GM23338 (cell line): ENCODE results near the gene FILIP1L. TPM values are rescaled to one million over a fixed set of nuclear protein-coding genes. Genes with fewer than 3 reads are reported as not detected.

ENCODE experiments used
- ATAC-seq: fragments of 200-7000 bp; cut with Tn5 transposase; 3 replicates; pipeline ENCODE4 v1.9.1; 2020
- DNase-seq: peaks from one replicate; pipeline ENCODE4 v3.0.0-alpha.2; 2015; ENCODE audit warnings: low spot score
- H2AFZ ChIP-seq: fragments of 200-600 bp; sonication (generic); 2 replicates; pipeline ENCODE4 v1.8.0; 2016; ENCODE audit warnings: antibody characterized with exemption, mild to moderate bottlenecking, moderate library complexity
- H3F3A ChIP-seq: fragments of 200-600 bp; sonication (generic); replicated peaks from 2 replicates; pipeline ENCODE4 v1.8.0; 2017; ENCODE audit warnings: antibody characterized with exemption, mixed run types, low read depth
- H3K27ac ChIP-seq: fragments of 200-600 bp; sonication (generic); 2 replicates; pipeline ENCODE4 v1.6.1; 2016; ENCODE audit warnings: low read depth
- H3K27me3 ChIP-seq: fragments of 200-600 bp; sonication (generic); 2 replicates; pipeline ENCODE4 v1.8.0; 2016; ENCODE audit warnings: mild to moderate bottlenecking, mixed run types, moderate library complexity; ENCODE audit not compliant: insufficient read depth
- H3K36me3 ChIP-seq: fragments of 200-600 bp; sonication (generic); 2 replicates; pipeline ENCODE4 v1.8.0; 2016; ENCODE audit warnings: mild to moderate bottlenecking; ENCODE audit not compliant: insufficient read depth
- H3K4me1 ChIP-seq: fragments of 200-600 bp; sonication (generic); 2 replicates; pipeline ENCODE4 v1.8.0; 2016; ENCODE audit warnings: mild to moderate bottlenecking, moderate library complexity; ENCODE audit not compliant: insufficient read depth
- H3K4me2 ChIP-seq: fragments of 200-600 bp; sonication (generic); 2 replicates; pipeline ENCODE4 v1.7.1; 2017; ENCODE audit warnings: mixed run types
- H3K4me3 ChIP-seq: fragments of 200-600 bp; sonication (generic); 2 replicates; pipeline ENCODE4 v1.6.1; 2016; ENCODE audit warnings: mixed run types
- H3K79me2 ChIP-seq: fragments of 200-600 bp; sonication (generic); replicated peaks from 2 replicates; pipeline ENCODE4 v1.8.0; 2017; ENCODE audit warnings: mild to moderate bottlenecking; ENCODE audit not compliant: insufficient read depth
- H3K9me2 ChIP-seq: fragments of 200-600 bp; sonication (generic); 2 replicates; pipeline ENCODE4 v1.8.0; 2017; ENCODE audit not compliant: insufficient read depth
- H4K20me1 ChIP-seq: fragments of 200-600 bp; sonication (generic); replicated peaks from 2 replicates; pipeline ENCODE4 v1.8.0; 2017; ENCODE audit warnings: mild to moderate bottlenecking; ENCODE audit not compliant: insufficient read depth
- H3K27ac Mint-ChIP-seq: 2 replicates; pipeline ENCODE4 v1.8.0; 2020; ENCODE audit warnings: inconsistent platforms, mild to moderate bottlenecking, moderate library complexity, mixed read lengths
- H3K27me3 Mint-ChIP-seq: 3 replicates; pipeline ENCODE4 v1.8.0; 2022; ENCODE audit warnings: low read depth, mild to moderate bottlenecking, moderate library complexity, mixed read lengths, inconsistent platforms; ENCODE audit not compliant: insufficient read depth, poor library complexity
- H3K36me3 Mint-ChIP-seq: 3 replicates; pipeline ENCODE4 v1.8.0; 2021; ENCODE audit warnings: low read depth, mild to moderate bottlenecking, inconsistent platforms, moderate library complexity, mixed read lengths
- H3K4me1 Mint-ChIP-seq: 3 replicates; pipeline ENCODE4 v1.8.0; 2020; ENCODE audit warnings: mild to moderate bottlenecking, inconsistent platforms, mixed read lengths
- H3K4me3 Mint-ChIP-seq: 3 replicates; pipeline ENCODE4 v1.8.0; 2021; ENCODE audit warnings: moderate library complexity, mild to moderate bottlenecking, inconsistent platforms, mixed read lengths
- H3K9me3 Mint-ChIP-seq: 3 replicates; pipeline ENCODE4 v1.8.0; 2020; ENCODE audit warnings: moderate library complexity, mild to moderate bottlenecking, inconsistent platforms, mixed read lengths
- CREB1 ChIP-seq: fragments of 250-450 bp; sonication (Bioruptor Pico); IDR thresholded peaks from 2 replicates; pipeline ENCODE4 v1.5.0; 2020; ENCODE audit warnings: low read depth, mild to moderate bottlenecking, moderate library complexity
- CTCF ChIP-seq, 2 experiments: fragments of 200-600 bp in 1 of 2; sonication (generic) in 1 of 2; conservative IDR thresholded peaks; 2 replicates each; pipeline versions ENCODE4 v1.5.1 to v1.6.1; 2016 to 2017; ENCODE audit warnings: antibody characterized with exemption in 2 of 2, low read depth in 2 of 2, mild to moderate bottlenecking in 2 of 2, moderate library complexity in 1 of 2
- ETS1 ChIP-seq: IDR thresholded peaks from 2 replicates; pipeline ENCODE4 v1.6.1; 2016; ENCODE audit warnings: antibody characterized with exemption
- NANOG ChIP-seq: IDR thresholded peaks from 2 replicates; pipeline ENCODE4 v1.6.1; 2016; ENCODE audit warnings: antibody characterized with exemption, borderline replicate concordance
- REST ChIP-seq: IDR thresholded peaks from one replicate; pipeline ENCODE4 v1.6.1; 2018; ENCODE audit warnings: antibody characterized with exemption; ENCODE audit not compliant: unreplicated experiment
- ZNF114 ChIP-seq: fragments of 250-450 bp; sonication (Bioruptor Pico); IDR thresholded peaks from 2 replicates; pipeline ENCODE4 v1.5.0; 2020; ENCODE audit warnings: mild to moderate bottlenecking, moderate library complexity
- ZNF331 ChIP-seq: fragments of 250-450 bp; sonication (Bioruptor Pico); IDR thresholded peaks from 2 replicates; pipeline ENCODE4 v1.5.0; 2020; ENCODE audit warnings: low read depth, mild to moderate bottlenecking, moderate library complexity
- ZNF462 ChIP-seq: fragments of 250-450 bp; sonication (Bioruptor Pico); IDR thresholded peaks from 2 replicates; pipeline ENCODE4 v1.5.0; 2020; ENCODE audit warnings: mild to moderate bottlenecking, moderate library complexity
- polyA plus RNA-seq: library from polyadenylated mRNA; unstranded; fragments of >200 nt; fragmentation: Nextera tagmentation; extraction: Ambion mirVana; gene quantifications from 2 replicates; pipeline ENCODE4 v1.2.1, GENCODE V29; 2016
- total RNA-seq: library from RNA; depleted of rRNA; stranded (reverse); fragments of >200 nt; shearing (Covaris generic); gene quantifications from 2 replicates; pipeline ENCODE4 v1.2.3, GENCODE V29; 2014

The FILIP1L gene
- total and polyA plus RNA-seq, 2 experiments from 2014 or later: 1.6 TPM; not detected in 1

GRCh38 chr3:99958222-99958912 lies 155.9 kb downstream of the FILIP1L start (continued):
- TF ChIP-seq ZNF114: no peak
- no peak for TF ChIP-seq ETS1
- TF ChIP-seq NANOG: no peak
- TF ChIP-seq ZNF331 (CRISPR knock-in tag): no peak
- TF ChIP-seq CREB1 (CRISPR knock-in tag): no peak

- H3K9me2 ChIP-seq: no peaks in the 10 kb centered on the region
- H3K79me2 ChIP-seq: no peaks in the 10 kb centered on the region; the same call in 1 of the 2 replicates
- H3K27ac Mint-ChIP-seq: no peak overlapping the region
- H3K36me3 Mint-ChIP-seq: no peaks in the 10 kb centered on the region
- no peaks in the 10 kb centered on the region for H3K27me3 ChIP-seq
- H4K20me1 ChIP-seq: no peaks in the 10 kb centered on the region
- no peaks in the 10 kb centered on the region for H3K9me3 Mint-ChIP-seq
- H3K36me3 ChIP-seq: no peaks in the 10 kb centered on the region
- H3F3A ChIP-seq: no peaks in the 10 kb centered on the region
- H3K4me1 Mint-ChIP-seq: peaks cover 3% of the 10 kb centered on the region; the same call in 1 of the 3 replicates
- H3K27ac ChIP-seq: no peak overlapping the region
- no peak overlapping the region for H3K4me2 ChIP-seq
- H3K4me3 ChIP-seq: no peak overlapping the region
- ATAC-seq (no peak), DNase-seq (no peak)
- H3K4me3 Mint-ChIP-seq: no peak overlapping the region
- H3K27me3 Mint-ChIP-seq: no peaks in the 10 kb centered on the region
- no peak overlapping the region for H2AFZ ChIP-seq
- H3K4me1 ChIP-seq: peaks cover 4% of the 10 kb centered on the region; the same call in 1 of the 2 replicates
- no peak for TF ChIP-seq NANOG
- TF ChIP-seq CTCF (conservative IDR thresholded peaks at IDR 0.05; ENCODE audit: low read depth in 2 of 2): no peak
- TF ChIP-seq ZNF462: no peak
- TF ChIP-seq ZNF331 (CRISPR knock-in tag): no peak
- TF ChIP-seq REST: no peak
- TF ChIP-seq ETS1: no peak
These were observed 157.0 kb downstream of the FILIP1L start for GRCh38 chr3:99957151-99957796.
